Stomach (tissue), 4 donors: ENCODE data around the gene TESK2.

Source experiments
- EP300 ChIP-seq: sonication (generic); formaldehyde crosslinking; IDR thresholded peaks from one replicate; pipeline ENCODE4 v1.6.1; 2017; ENCODE audit warnings: antibody characterized with exemption
- POLR2AphosphoS5 ChIP-seq, 3 donors: sonication (generic); formaldehyde crosslinking; IDR thresholded peaks; one replicate each; pipeline ENCODE4 v1.6.1; 2016; ENCODE audit warnings: antibody characterized with exemption in 3 of 3

DNA sequence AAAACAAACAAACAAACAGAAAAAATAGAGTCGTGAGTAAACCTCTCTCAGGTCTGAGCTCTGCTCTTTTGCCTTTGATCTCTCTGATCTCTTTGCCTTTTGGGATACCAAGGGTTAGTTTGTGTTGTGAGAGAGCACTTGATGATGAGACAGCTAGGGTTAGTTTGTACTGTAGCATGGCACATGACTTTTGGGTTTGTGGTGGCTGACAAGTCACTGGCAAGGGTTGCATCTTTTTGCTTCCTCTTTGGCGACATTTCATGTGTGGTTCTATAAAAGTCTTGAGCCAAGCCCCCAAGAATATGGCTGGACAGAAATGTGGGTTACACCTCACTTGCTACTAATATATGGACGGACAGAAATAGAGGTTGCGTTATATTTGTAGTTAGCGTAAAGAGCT lies 60.5 kb downstream of the TESK2 start:
- TF ChIP-seq EP300, result no peak
- TF ChIP-seq POLR2AphosphoS5 (IDR thresholded peaks at IDR 0.05), result no peak
